Keratinocyte (primary cell): ENCODE data around the gene MYF6. TPM values are rescaled to one million over a fixed set of nuclear protein-coding genes. Genes with fewer than 3 reads are reported as not detected.

Experiments
- DNase-seq: peaks from one replicate; pipeline ENCODE4 v3.0.0-alpha.2; 2011; ENCODE audit warnings: low read depth, missing footprints, low spot score
- FAIRE-seq: peaks from 2 replicates; lab custom pipeline; 2011; peaks lifted over from hg19 to GRCh38; lab: Jason Lieb, UNC
- H2AFZ ChIP-seq: 2 replicates; pipeline ENCODE4 v1.6.0; 2012; ENCODE audit warnings: low read length, control low read depth, inconsistent platforms; ENCODE audit not compliant: control insufficient read depth
- H3K27ac ChIP-seq: 2 replicates; pipeline ENCODE4 v1.5.1; 2011; ENCODE audit warnings: low read length; ENCODE audit not compliant: control insufficient read depth, insufficient read depth
- H3K27me3 ChIP-seq: 3 replicates; pipeline ENCODE4 v1.6.0; 2011; ENCODE audit warnings: low read length; ENCODE audit not compliant: control insufficient read depth, insufficient read depth; ENCODE audit errors: extremely low read depth
- H3K36me3 ChIP-seq, 2 experiments: 2 replicates in 1 of 2; 3 replicates in 1 of 2; pipeline ENCODE4 v1.5.1; 2011; ENCODE audit warnings: low read length in 2 of 2, mild to moderate bottlenecking in 1 of 2; ENCODE audit not compliant: control insufficient read depth in 2 of 2, insufficient read depth in 2 of 2; ENCODE audit errors: extremely low read depth in 1 of 2
- H3K4me1 ChIP-seq: 3 replicates; pipeline ENCODE4 v1.5.1; 2011; ENCODE audit warnings: low read length; ENCODE audit not compliant: control insufficient read depth, insufficient read depth; ENCODE audit errors: extremely low read depth
- H3K4me2 ChIP-seq: 3 replicates; pipeline ENCODE4 v1.6.0; 2011; ENCODE audit warnings: low read depth, low read length; ENCODE audit not compliant: control insufficient read depth, insufficient read depth; ENCODE audit errors: extremely low read depth
- H3K4me3 ChIP-seq, 3 experiments: fragments of 200-600 bp in 1 of 3; sonication (generic) in 1 of 3; 2 replicates in 2 of 3; 3 replicates in 1 of 3; pipeline ENCODE4 v1.5.1; 2011 to 2016; ENCODE audit warnings: low read length in 3 of 3, mild to moderate bottlenecking in 3 of 3, control low read depth in 2 of 3, inconsistent platforms in 1 of 3, low read depth in 1 of 3, mixed read lengths in 1 of 3, mixed run types in 1 of 3, moderate library complexity in 1 of 3; ENCODE audit not compliant: control insufficient read depth in 2 of 3, insufficient read depth in 2 of 3; ENCODE audit errors: extremely low read depth in 1 of 3
- H3K79me2 ChIP-seq: 2 replicates; pipeline ENCODE4 v1.6.0; 2012; ENCODE audit warnings: low read length; ENCODE audit not compliant: control insufficient read depth, insufficient read depth
- H3K9ac ChIP-seq: 3 replicates; pipeline ENCODE4 v1.6.0; 2011; ENCODE audit warnings: low read length; ENCODE audit not compliant: control insufficient read depth, insufficient read depth; ENCODE audit errors: extremely low read depth
- H3K9me1 ChIP-seq: 3 replicates; pipeline ENCODE4 v1.6.0; 2011; ENCODE audit warnings: low read length; ENCODE audit not compliant: control insufficient read depth, insufficient read depth; ENCODE audit errors: extremely low read depth
- H3K9me3 ChIP-seq: 2 replicates; pipeline ENCODE4 v1.5.1; 2012; ENCODE audit warnings: low read depth, low read length; ENCODE audit not compliant: control insufficient read depth
- H4K20me1 ChIP-seq: 3 replicates; pipeline ENCODE4 v1.6.0; 2011; ENCODE audit warnings: low read length; ENCODE audit not compliant: control insufficient read depth, insufficient read depth; ENCODE audit errors: extremely low read depth
- CTCF ChIP-seq, 3 experiments: IDR thresholded peaks in 1 of 3; conservative IDR thresholded peaks in 1 of 3; optimal IDR thresholded peaks in 1 of 3; 2 replicates in 2 of 3; 3 replicates in 1 of 3; pipeline versions ENCODE3 to v1.5.1; 2011; ENCODE audit warnings: low read length in 3 of 3, mild to moderate bottlenecking in 3 of 3, moderate library complexity in 2 of 3, control low read depth in 1 of 3, inconsistent platforms in 1 of 3; ENCODE audit not compliant: insufficient read depth in 2 of 3; ENCODE audit errors: extremely low read depth in 1 of 3
- EZH2 ChIP-seq: IDR thresholded peaks from one replicate; pipeline ENCODE4 v1.6.1; 2012; ENCODE audit warnings: inconsistent platforms, mild to moderate bottlenecking, low read length, moderate library complexity
- dilution Hi-C: fragments of 300-500 bp; cut with MboI; formaldehyde crosslinking; loops from one replicate; pipeline ENCODE4 v1.7.0; 2020; ENCODE audit warnings: low sequenced_read_pairs; ENCODE audit not compliant: extremely low pct_ligation_motif_present
- polyA plus RNA-seq, 5 experiments: library from polyadenylated mRNA; depleted of rRNA in 3 of 5; stranded (reverse) in 3 of 5; stranded (forward) in 1 of 5; unstranded in 1 of 5; fragments of >200 nt; gene quantifications; 1 replicate in 1 of 5; 2 replicates in 3 of 5; 3 replicates in 1 of 5; pipeline versions ENCODE4 v1.2.1 to v1.2.3, GENCODE V29; 2011 to 2012; ENCODE audit warnings: missing spikeins in 2 of 5, low read depth in 1 of 5, low replicate concordance in 1 of 5

Gene MYF6
- polyA plus RNA-seq, 1 donor (not counting 4 experiments of a cell fraction or from before 2014, with no cell fraction given), result not detected

- TF ChIP-seq EZH2 (no peak), CTCF (optimal IDR thresholded peaks at IDR 0.05 in 1 of 3, IDR thresholded peaks at IDR 0.05 in 1 of 3, conservative IDR thresholded peaks at IDR 0.05 in 1 of 3; ENCODE audit: extremely low read depth in 1 of 3, insufficient read depth in 2 of 3, low read length in 3 of 3) (no peak)
- no peak for FAIRE-seq
These were observed 7.1 kb upstream of the MYF6 start for GRCh38 chr12:80700327-80700726.

GRCh38 chr12:80701388-80701787, 6.0 kb upstream of the MYF6 start:
- TF ChIP-seq EZH2 (no peak), CTCF (optimal IDR thresholded peaks at IDR 0.05 in 1 of 3, IDR thresholded peaks at IDR 0.05 in 1 of 3, conservative IDR thresholded peaks at IDR 0.05 in 1 of 3; ENCODE audit: extremely low read depth in 1 of 3, insufficient read depth in 2 of 3, low read length in 3 of 3) (no peak)

More at GRCh38 chr12:80700327-80700726, 7.1 kb upstream of the MYF6 start:
- no peak overlapping the region for H2AFZ ChIP-seq
- H3K79me2 ChIP-seq, result no peaks in the 10 kb centered on the region
- H3K36me3 ChIP-seq, result no peaks in the 10 kb centered on the region
- no peak overlapping the region for H3K4me2 ChIP-seq
- H3K27ac ChIP-seq, result no peak overlapping the region
- H3K4me1 ChIP-seq, result peaks cover 9% of the 10 kb centered on the region
- H4K20me1 ChIP-seq, result no peaks in the 10 kb centered on the region
- H3K9me3 ChIP-seq, result no peaks in the 10 kb centered on the region
- H3K9me1 ChIP-seq, result no peaks in the 10 kb centered on the region
- no peak overlapping the region for H3K9ac ChIP-seq
- no peak overlapping the region for H3K4me3 ChIP-seq
- no peak for DNase-seq
- dilution Hi-C loops, result no loop called here
- no peaks in the 10 kb centered on the region for H3K27me3 ChIP-seq

More at GRCh38 chr12:80701388-80701787, 6.0 kb upstream of the MYF6 start:
- Histone ChIP-seq H3K4me2 (no peak overlapping the region), H3K27ac (no peak overlapping the region), H3K27me3 (no peaks in the 10 kb centered on the region), H3K4me1 (peaks cover 9% of the 10 kb centered on the region), H3K9me3 (no peaks in the 10 kb centered on the region), H3K79me2 (no peaks in the 10 kb centered on the region), H3K9ac (no peak overlapping the region), H3K9me1 (no peaks in the 10 kb centered on the region), H4K20me1 (no peaks in the 10 kb centered on the region), H3K4me3 (no peak overlapping the region), H3K36me3 (no peaks in the 10 kb centered on the region), H2AFZ (no peak overlapping the region)
- DNase-seq, result no peak
- dilution Hi-C loops, result no loop called here
- no peak for FAIRE-seq
